Right ventricle myocardium superior (tissue), 1 donor: ENCODE data around the gene MRPS17. TPM values are rescaled to one million over a fixed set of nuclear protein-coding genes. Genes with fewer than 3 reads are reported as not detected.
A peak's percentile ranks its signal among the peaks of the same experiment; 100 is the strongest.

Experiments
- ATAC-seq: fragments of 200-7000 bp; cut with Tn5 transposase; one replicate; pipeline ENCODE4 v1.9.1; 2020; ENCODE audit warnings: mild to moderate bottlenecking; ENCODE audit not compliant: poor library complexity
- DNase-seq: peaks from one replicate; pipeline ENCODE4 v3.0.0-alpha.2; 2020
- intact Hi-C: fragments of 100-400 bp; cut with DNase I; formaldehyde crosslinking; loops from one replicate; pipeline ENCODE4 v1.11.2; 2022
- total RNA-seq: library from RNA; stranded (reverse); fragmentation: NEBNext Ultra II Directional; extraction: Animal tissue kit (Norgen Biotek cat#: 25700); gene quantifications from one replicate; pipeline ENCODE4 v1.2.1, GENCODE V29; 2021
- donor health status: DM: no; HTN: yes; CAD: no; lungs with severe emphysema.

Gene MRPS17
- total RNA-seq, 1 donor from 2014 or later = 21.0 TPM

DNA sequence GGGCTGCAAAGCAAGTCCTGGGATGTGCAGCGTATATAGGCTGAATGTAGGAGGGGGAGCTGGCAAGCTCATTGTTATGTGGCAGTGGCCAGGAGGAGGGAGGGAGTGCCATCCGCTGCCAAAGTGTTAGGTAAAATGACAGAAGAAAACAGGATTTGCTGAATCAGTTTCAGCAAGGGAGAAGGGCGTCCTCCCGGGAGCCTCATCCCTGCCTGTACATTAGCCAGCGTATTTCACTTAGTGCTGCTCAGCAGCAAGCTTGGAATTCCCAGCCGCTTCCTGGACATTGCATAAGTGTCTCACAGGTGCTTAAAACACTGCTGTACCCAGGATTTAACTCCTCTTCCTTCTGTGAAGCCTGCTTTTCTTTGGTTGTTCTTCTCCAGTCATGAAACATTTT, 15.2 kb downstream of the MRPS17 start:
- no peak for ATAC-seq
- intact Hi-C loops = no loop called here

GRCh38 chr7:55969391-55969790, 17.7 kb downstream of the MRPS17 start:
- DNase-seq = no peak

More for the DNA sequence above, 15.2 kb downstream of the MRPS17 start:
- DNase-seq = no peak

GRCh38 chr7:55970561-55970960, 18.9 kb downstream of the MRPS17 start:
- DNase-seq (no peak), ATAC-seq (peak; percentile 25)
- intact Hi-C loops = loop anchor here (10.0 kb wide), 1 partner anchor 326 kb away; no protein-coding TSS in a partner anchor

More at GRCh38 chr7:55969391-55969790, 17.7 kb downstream of the MRPS17 start:
- intact Hi-C loops = no loop called here
- no peak for ATAC-seq

- intact Hi-C loops = loop anchor here (10.0 kb wide), 1 partner anchor 326 kb away; no protein-coding TSS in a partner anchor
- ATAC-seq (peak; percentile 79), DNase-seq (peak; percentile 53)
Measured at GRCh38 chr7:55970978-55971377, 19.3 kb downstream of the MRPS17 start.

DNA sequence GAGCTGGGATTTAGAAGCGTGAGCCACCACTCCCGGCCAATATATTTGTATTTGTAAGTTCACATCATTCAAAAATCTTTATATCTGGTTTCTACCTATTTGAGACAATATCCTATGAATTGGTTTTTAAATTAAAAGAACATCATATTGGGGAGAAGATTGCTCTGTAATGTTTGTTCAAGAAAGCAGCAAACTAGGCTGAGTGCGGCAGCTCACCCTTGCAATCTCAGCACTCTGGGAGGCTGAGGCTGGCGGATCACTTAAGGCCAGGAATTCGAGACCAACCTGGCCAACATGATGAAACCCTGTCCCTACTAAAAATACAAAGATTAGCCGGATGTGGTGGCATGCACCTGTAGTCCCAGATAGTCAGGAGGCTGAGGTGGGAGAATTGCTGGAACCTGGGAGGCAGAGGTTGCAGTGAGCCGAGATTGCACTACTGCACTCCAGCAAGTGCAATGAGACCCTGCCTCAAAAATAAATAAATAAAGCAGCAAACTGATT, 22.1 kb downstream of the MRPS17 start:
- DNase-seq (no peak), ATAC-seq (no peak)
- intact Hi-C loops = loop anchor here (10.0 kb wide), 1 partner anchor 329 kb away; no protein-coding TSS in a partner anchor

DNA sequence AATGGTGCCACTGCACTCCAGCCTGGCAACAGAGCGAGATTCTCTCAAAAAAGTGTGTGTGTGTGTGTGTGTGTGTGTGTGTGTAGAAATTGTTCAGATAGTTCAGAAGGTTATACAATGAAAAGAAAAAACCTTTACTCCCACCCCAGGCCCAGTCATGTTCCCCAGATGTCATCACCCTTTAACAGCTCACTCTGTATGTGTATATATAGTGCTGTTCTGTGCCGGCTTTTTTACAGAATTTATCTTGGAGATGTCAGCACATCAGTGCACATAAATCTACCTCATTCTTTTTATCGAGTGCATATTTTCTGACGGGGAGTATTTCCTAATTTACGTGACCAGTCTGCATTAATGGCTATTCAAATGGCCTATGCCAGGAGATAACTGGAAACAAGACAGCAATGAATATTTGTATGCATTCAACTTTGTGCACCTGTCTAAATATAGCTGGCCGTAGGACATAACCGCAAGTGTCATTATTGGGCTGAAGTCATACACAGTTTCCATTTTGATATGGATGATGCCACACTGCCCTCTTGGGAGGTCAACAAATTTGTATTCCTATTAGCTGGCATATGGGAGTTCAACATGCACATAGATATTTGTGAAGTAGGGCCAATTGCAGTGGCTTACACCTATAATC, 24.4 kb downstream of the MRPS17 start:
- DNase-seq = no peak
- intact Hi-C loops = loop anchor here (10.0 kb wide), 1 partner anchor 331 kb away; no protein-coding TSS in a partner anchor
- peak; percentile 84 for ATAC-seq

DNA sequence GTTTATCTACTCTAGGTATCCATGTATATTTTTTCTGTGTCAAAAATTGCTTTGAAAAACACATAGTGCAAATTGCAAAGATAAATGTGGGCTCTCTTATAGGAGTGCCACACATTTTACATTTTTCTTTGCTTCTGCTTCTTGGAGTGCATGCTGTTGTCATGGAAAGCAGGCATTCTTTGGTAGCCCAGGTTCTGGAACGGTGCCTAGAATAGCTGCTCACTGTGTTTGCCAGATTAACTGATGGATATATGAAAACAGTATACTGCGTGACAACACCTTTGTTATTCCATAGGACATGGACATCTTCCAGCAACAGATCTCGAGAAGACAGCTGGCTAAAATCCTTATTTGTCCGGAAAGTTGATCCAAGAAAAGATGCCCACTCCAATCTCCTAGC, 26.2 kb downstream of the MRPS17 start:
- intact Hi-C loops = loop anchor here (10.0 kb wide), 1 partner anchor 333 kb away; no protein-coding TSS in a partner anchor
- DNase-seq = no peak
- no peak for ATAC-seq

GRCh38 chr7:55980266-55980665, 28.6 kb downstream of the MRPS17 start:
- intact Hi-C loops = no loop called here
- ATAC-seq = no peak
- no peak for DNase-seq

DNA sequence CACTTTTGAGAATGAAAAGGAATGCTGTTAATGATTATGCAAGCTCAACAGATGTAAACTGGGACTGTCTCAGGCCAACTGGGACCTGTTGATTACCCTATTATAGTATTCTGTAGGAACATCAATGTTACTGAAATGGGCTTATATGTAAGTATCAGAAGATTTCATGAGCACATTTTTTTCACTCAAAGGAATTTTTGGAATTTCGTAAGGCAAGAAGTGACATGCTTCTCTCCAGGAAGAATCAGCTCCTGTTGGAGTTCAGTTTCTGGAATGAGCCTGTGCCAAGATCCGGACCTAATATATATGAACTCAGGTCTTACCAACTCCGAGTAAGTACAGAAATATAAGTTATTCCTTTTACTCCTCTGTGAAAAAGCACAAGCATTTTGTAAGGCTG, 31.9 kb downstream of the MRPS17 start:
- ATAC-seq (no peak), DNase-seq (no peak)
- intact Hi-C loops = no loop called here

GRCh38 chr7:55992346-55992745, 40.7 kb downstream of the MRPS17 start:
- ATAC-seq (no peak), DNase-seq (no peak)
- intact Hi-C loops = no loop called here

DNA sequence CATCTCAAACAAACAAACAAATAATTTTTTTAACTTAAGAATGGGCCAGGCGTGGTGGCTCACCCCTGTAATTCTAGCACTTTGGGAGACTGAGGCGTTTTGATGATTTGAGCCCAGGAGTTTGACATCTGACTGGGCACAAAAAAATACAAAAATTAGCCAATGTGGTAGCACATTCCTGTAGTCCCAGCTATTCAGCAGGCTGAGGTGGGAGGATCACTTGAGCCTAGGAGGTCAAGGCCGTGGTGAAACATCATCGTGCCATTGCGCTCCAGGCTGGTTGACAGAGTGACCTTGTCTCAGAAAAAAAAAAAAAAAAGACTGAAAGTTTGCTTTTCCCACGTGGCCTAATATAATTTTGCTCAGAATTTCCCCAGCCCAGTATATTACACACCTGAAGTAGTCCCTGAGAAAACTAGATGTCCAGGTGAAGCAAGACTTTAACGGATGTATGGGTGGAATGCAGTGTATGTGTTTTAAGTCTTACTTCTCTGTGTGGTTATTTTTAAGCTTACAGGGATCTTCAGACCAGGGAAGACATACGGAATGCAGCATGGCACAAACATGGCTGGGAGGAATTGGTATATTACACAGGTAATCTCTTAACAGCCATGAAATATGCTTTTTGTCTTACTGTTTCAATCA, 45.3 kb downstream of the MRPS17 start:
- no peak for ATAC-seq
- no peak for DNase-seq
- intact Hi-C loops = no loop called here

GRCh38 chr7:56003749-56004148, 52.1 kb downstream of the MRPS17 start:
- no peak for ATAC-seq
- DNase-seq = no peak
- intact Hi-C loops = loop anchor here (10.0 kb wide), 1 partner anchor 71 kb away; no protein-coding TSS in a partner anchor

Other genes with a start within 250 kb of the MRPS17 start
- gene SEPTIN14, start 89.1 kb upstream of the MRPS17 start, total RNA-seq = not detected
- 2.6 TPM for gene ZNF713, start 64.4 kb upstream of the MRPS17 start, total RNA-seq
- gene NIPSNAP2, start 12.7 kb downstream of the MRPS17 start, total RNA-seq = 334 TPM
- 12.0 TPM for gene PSPH, start 99.6 kb downstream of the MRPS17 start, total RNA-seq
- gene CCT6A, start 99.9 kb downstream of the MRPS17 start, total RNA-seq = 67.2 TPM
- gene SUMF2, start 112.4 kb downstream of the MRPS17 start, total RNA-seq = 28.4 TPM
- gene PHKG1, start 141.1 kb downstream of the MRPS17 start, total RNA-seq = 31.3 TPM
- 474 TPM for gene CHCHD2, start 154.6 kb downstream of the MRPS17 start, total RNA-seq
- not detected for gene NUPR2, start 164.5 kb downstream of the MRPS17 start, total RNA-seq